DMS 273 treated with DMSO at 0.1 percent for 48 hours (cell line): ENCODE results near the gene SEPTIN7.

Source experiments
- DNase-seq: peaks from one replicate; lab custom pipeline; 2025; lab: John Stamatoyannopoulos, UW

The SEPTIN7 gene

GRCh38 chr7:35839860-35840854 is 39.3 kb downstream of the SEPTIN7 start:
- no peak for DNase-seq

DNA sequence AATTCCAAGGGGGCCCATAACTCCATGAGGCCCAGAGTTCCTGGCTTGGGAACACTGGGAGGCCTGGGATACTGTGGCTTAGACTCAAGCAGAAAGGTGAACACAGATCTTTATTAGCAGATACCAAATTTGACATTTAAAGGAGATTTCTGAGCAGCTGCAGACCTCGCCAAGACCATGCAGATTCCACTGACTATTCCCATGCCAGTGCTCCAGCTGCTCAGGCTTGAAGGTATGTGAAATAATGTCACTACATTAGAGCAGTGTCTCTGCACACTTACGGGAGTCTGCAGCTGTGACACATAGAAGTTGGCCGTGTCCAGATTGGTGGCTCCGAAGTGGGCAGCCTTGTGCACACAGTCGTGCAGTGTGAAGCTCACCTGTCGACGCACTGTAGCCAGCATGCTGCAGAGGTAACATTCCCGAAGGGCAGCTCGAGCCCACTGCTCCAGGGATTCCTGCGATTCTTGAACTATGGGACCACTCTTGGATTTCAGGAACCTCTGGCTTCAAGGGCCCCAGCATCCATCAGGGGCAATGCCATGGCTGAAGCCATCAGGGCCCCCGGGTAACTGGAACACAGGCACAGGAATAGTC is 46.1 kb downstream of the SEPTIN7 start:
- no peak for DNase-seq

- no peak for DNase-seq
These were observed 47.9 kb downstream of the SEPTIN7 start for GRCh38 chr7:35848725-35849124.

- no peak for DNase-seq
These were observed 48.4 kb downstream of the SEPTIN7 start for GRCh38 chr7:35849158-35849831.

GRCh38 chr7:35849954-35850353 is 49.1 kb downstream of the SEPTIN7 start:
- DNase-seq, result no peak
